MM.1S (cell line): ENCODE measurements around the gene CSNK1A1L.

Experiments used
- DNase-seq: peaks from one replicate; pipeline ENCODE4 v3.0.0-alpha.2; 2015
- H2AFZ ChIP-seq: fragments of 300-600 bp; sonication (generic); 2 replicates; pipeline ENCODE4 v1.6.0; 2016; ENCODE audit warnings: antibody characterized with exemption, low read length
- H3F3A ChIP-seq: fragments of 300-600 bp; sonication (generic); 2 replicates; pipeline ENCODE4 v1.6.1; 2016; ENCODE audit warnings: mild to moderate bottlenecking, antibody characterized with exemption, low read length, moderate library complexity, mixed read lengths; ENCODE audit not compliant: insufficient read depth
- H3K27ac ChIP-seq: fragments of 300-600 bp; sonication (generic); 2 replicates; pipeline ENCODE4 v1.5.1; 2016; ENCODE audit warnings: mild to moderate bottlenecking, low read length
- H3K27me3 ChIP-seq: fragments of 300-600 bp; sonication (generic); replicated peaks from 2 replicates; pipeline ENCODE4 v1.6.0; 2016; ENCODE audit warnings: low read length; ENCODE audit not compliant: insufficient read depth
- H3K36me3 ChIP-seq: fragments of 300-600 bp; sonication (generic); replicated peaks from 2 replicates; pipeline ENCODE4 v1.6.1; 2016; ENCODE audit warnings: mild to moderate bottlenecking, low read length, mixed read lengths; ENCODE audit not compliant: insufficient read depth
- H3K4me1 ChIP-seq: fragments of 300-600 bp; sonication (generic); 2 replicates; pipeline ENCODE4 v1.6.1; 2016; ENCODE audit warnings: low read length, mixed read lengths
- H3K4me2 ChIP-seq: fragments of 300-600 bp; sonication (generic); 2 replicates; pipeline ENCODE4 v1.6.0; 2016; ENCODE audit warnings: low read depth, low read length
- H3K4me3 ChIP-seq: fragments of 300-600 bp; sonication (generic); 2 replicates; pipeline ENCODE4 v1.5.1; 2016; ENCODE audit warnings: low read length, mixed read lengths
- H3K79me2 ChIP-seq: fragments of 300-600 bp; sonication (generic); 2 replicates; pipeline ENCODE4 v1.6.1; 2016; ENCODE audit warnings: mixed run types, low read length, mixed read lengths
- H3K9ac ChIP-seq: fragments of 300-600 bp; sonication (generic); 2 replicates; pipeline ENCODE4 v1.6.1; 2016; ENCODE audit warnings: low read length, mixed read lengths
- H3K9me2 ChIP-seq: fragments of 300-600 bp; sonication (generic); replicated peaks from 2 replicates; pipeline ENCODE4 v1.6.1; 2016; ENCODE audit warnings: mild to moderate bottlenecking, low read length, mixed read lengths; ENCODE audit not compliant: insufficient read depth
- H3K9me3 ChIP-seq: fragments of 300-600 bp; sonication (generic); replicated peaks from 2 replicates; pipeline ENCODE4 v1.6.1; 2016; ENCODE audit warnings: mild to moderate bottlenecking, low read length, mixed read lengths; ENCODE audit not compliant: insufficient read depth
- H4K20me1 ChIP-seq: fragments of 300-600 bp; sonication (generic); 2 replicates; pipeline ENCODE4 v1.6.1; 2016; ENCODE audit warnings: mild to moderate bottlenecking, low read length, moderate library complexity, mixed read lengths; ENCODE audit not compliant: insufficient read depth
- CTCF ChIP-seq: fragments of 300-600 bp; sonication (generic); IDR thresholded peaks from 2 replicates; pipeline ENCODE4 v1.5.1; 2016; ENCODE audit warnings: antibody characterized with exemption, low read length, mixed read lengths
- EZH2 ChIP-seq: fragments of 300-600 bp; sonication (generic); optimal IDR thresholded peaks from 2 replicates; pipeline ENCODE3; 2017; ENCODE audit warnings: low read depth, mild to moderate bottlenecking, antibody characterized with exemption, low read length, mixed read lengths
- EZH2phosphoT487 ChIP-seq: fragments of 300-600 bp; sonication (generic); IDR thresholded peaks from 2 replicates; pipeline ENCODE4 v1.6.1; 2018; ENCODE audit warnings: antibody characterized with exemption, low read length

CSNK1A1L gene

GRCh38 chr13:37107868-37108267, 2.4 kb upstream of the CSNK1A1L start:
- H3K36me3 ChIP-seq, result no peaks in the 10 kb centered on the region
- TF ChIP-seq CTCF (no peak), EZH2phosphoT487 (no peak), EZH2 (no peak)
- no peaks in the 10 kb centered on the region for H3K4me1 ChIP-seq
- no peak overlapping the region for H3K9ac ChIP-seq
- H3F3A ChIP-seq, result no peaks in the 10 kb centered on the region
- no peak overlapping the region for H3K4me3 ChIP-seq
- DNase-seq, result no peak
- no peak overlapping the region for H2AFZ ChIP-seq
- H3K27ac ChIP-seq, result no peak overlapping the region
- no peaks in the 10 kb centered on the region for H3K79me2 ChIP-seq
- no peak overlapping the region for H3K4me2 ChIP-seq
- H4K20me1 ChIP-seq, result no peaks in the 10 kb centered on the region
- H3K9me2 ChIP-seq, result no peaks in the 10 kb centered on the region
- no peaks in the 10 kb centered on the region for H3K9me3 ChIP-seq
- H3K27me3 ChIP-seq, result no peaks in the 10 kb centered on the region

- no peak for DNase-seq
- Histone ChIP-seq H3K9me3 (no peaks in the 10 kb centered on the region), H3K9ac (no peak overlapping the region), H3K27ac (no peak overlapping the region), H3K4me2 (no peak overlapping the region), H2AFZ (no peak overlapping the region), H3F3A (no peaks in the 10 kb centered on the region), H3K4me3 (no peak overlapping the region), H3K9me2 (no peaks in the 10 kb centered on the region), H3K4me1 (no peaks in the 10 kb centered on the region), H3K27me3 (no peaks in the 10 kb centered on the region), H4K20me1 (no peaks in the 10 kb centered on the region), H3K79me2 (no peaks in the 10 kb centered on the region), H3K36me3 (no peaks in the 10 kb centered on the region)
- TF ChIP-seq EZH2 (no peak), CTCF (no peak)
Observed at GRCh38 chr13:37107456-37107855, 2.0 kb upstream of the CSNK1A1L start.

GRCh38 chr13:37106642-37107041, 1.2 kb upstream of the CSNK1A1L start:
- no peaks in the 10 kb centered on the region for H3K4me1 ChIP-seq
- DNase-seq, result no peak
- no peak overlapping the region for H3K4me3 ChIP-seq
- no peak for TF ChIP-seq EZH2phosphoT487
- TF ChIP-seq CTCF, result no peak
- no peak for TF ChIP-seq EZH2
- H3K9me2 ChIP-seq, result no peaks in the 10 kb centered on the region
- no peak overlapping the region for H3K4me2 ChIP-seq
- H3K27ac ChIP-seq, result no peak overlapping the region
- no peaks in the 10 kb centered on the region for H3K27me3 ChIP-seq
- no peaks in the 10 kb centered on the region for H3K36me3 ChIP-seq
- no peaks in the 10 kb centered on the region for H3K9me3 ChIP-seq
- no peaks in the 10 kb centered on the region for H4K20me1 ChIP-seq
- no peaks in the 10 kb centered on the region for H3K79me2 ChIP-seq
- H3F3A ChIP-seq, result no peaks in the 10 kb centered on the region
- H3K9ac ChIP-seq, result no peak overlapping the region
- no peak overlapping the region for H2AFZ ChIP-seq

GRCh38 chr13:37102896-37103295, 2.6 kb downstream of the CSNK1A1L start:
- Histone ChIP-seq H3K4me2 (no peak overlapping the region), H3K9me2 (no peaks in the 10 kb centered on the region), H3F3A (no peaks in the 10 kb centered on the region), H3K4me1 (no peaks in the 10 kb centered on the region), H3K36me3 (no peaks in the 10 kb centered on the region), H3K27me3 (no peaks in the 10 kb centered on the region), H3K9ac (no peak overlapping the region), H4K20me1 (no peaks in the 10 kb centered on the region), H3K79me2 (no peaks in the 10 kb centered on the region), H2AFZ (no peak overlapping the region), H3K4me3 (no peak overlapping the region), H3K9me3 (no peaks in the 10 kb centered on the region), H3K27ac (no peak overlapping the region)
- no peak for TF ChIP-seq CTCF
- TF ChIP-seq EZH2phosphoT487, result no peak
- TF ChIP-seq EZH2, result no peak
- no peak for DNase-seq
